Muscle of leg (tissue), 11 donors: Measurements from ENCODE around the gene GTF3C1. TPM values are rescaled to one million over a fixed set of nuclear protein-coding genes. Genes with fewer than 3 reads are reported as not detected.

Experiments
- DNase-seq: peaks from one replicate; pipeline ENCODE4 v3.0.0; 2013
- H3K27ac ChIP-seq: one replicate; pipeline ENCODE4 v1.5.1; 2013; ENCODE audit warnings: mild to moderate bottlenecking, low read length, control low read depth
- H3K27me3 ChIP-seq: one replicate; pipeline ENCODE4 v1.6.1; 2013; ENCODE audit warnings: low read length; ENCODE audit not compliant: control insufficient read depth, insufficient read depth
- H3K36me3 ChIP-seq: one replicate; pipeline ENCODE4 v1.6.1; 2013; ENCODE audit warnings: low read length; ENCODE audit not compliant: control insufficient read depth, insufficient read depth
- H3K4me1 ChIP-seq: one replicate; pipeline ENCODE4 v1.6.1; 2013; ENCODE audit warnings: low read length; ENCODE audit not compliant: control insufficient read depth, insufficient read depth
- H3K4me3 ChIP-seq: one replicate; pipeline ENCODE4 v1.5.1; 2013; ENCODE audit warnings: low read length, control low read depth
- H3K9me3 ChIP-seq: replicated peaks from 2 replicates; pipeline ENCODE4 v1.6.1; 2013; ENCODE audit warnings: low read depth, low read length; ENCODE audit not compliant: control insufficient read depth
- WGBS: methylation state at CpG from one replicate; pipeline ENCODE4 v1.1.5; 2013; ENCODE audit warnings: missing lambda C conversion rate; ENCODE audit not compliant: insufficient coverage; 5-methylcytosine and 5-hydroxymethylcytosine counted together
- polyA plus RNA-seq, 8 donors: library from polyadenylated mRNA; unstranded; fragments of 120-200 nt; gene quantifications; one replicate each; pipeline versions ENCODE4 v1.2.1 to v1.2.3, GENCODE V29; 2013; ENCODE audit warnings: inconsistent platforms in 1 of 8, low replicate concordance in 1 of 8; ENCODE audit not compliant: insufficient read length in 8 of 8, insufficient read depth in 1 of 8
- total RNA-seq: library from RNA; stranded (reverse); fragments of 120-200 nt; gene quantifications from one replicate; pipeline ENCODE4 v1.2.4, GENCODE V29; 2013

GTF3C1 gene
- total and polyA plus RNA-seq, 9 donors, result 40.7 to 72.0 (median 53.9) TPM

GRCh38 chr16:27547851-27548250, 1.9 kb downstream of the GTF3C1 start:
- Histone ChIP-seq H3K36me3 (peaks cover 30% of the 10 kb centered on the region), H3K27ac (no peak overlapping the region), H3K9me3 (no peaks in the 10 kb centered on the region), H3K4me1 (peaks cover 26% of the 10 kb centered on the region), H3K4me3 (no peak overlapping the region), H3K27me3 (no peaks in the 10 kb centered on the region)
- WGBS, result 100% methylated on average over 1 of the region's 2 CpGs
- DNase-seq, result no peak

- Histone ChIP-seq H3K9me3 (no peaks in the 10 kb centered on the region), H3K27ac (no peak overlapping the region), H3K4me1 (peaks cover 26% of the 10 kb centered on the region), H3K4me3 (no peak overlapping the region), H3K27me3 (no peaks in the 10 kb centered on the region), H3K36me3 (peaks cover 37% of the 10 kb centered on the region)
- DNase-seq, result peak; percentile 64
- 53% methylated on average over 3 of the region's 4 CpGs for WGBS
Measured at GRCh38 chr16:27547134-27547533, 2.6 kb downstream of the GTF3C1 start.

GRCh38 chr16:27544671-27545070, 5.0 kb downstream of the GTF3C1 start:
- no peak for DNase-seq
- WGBS, result no CpG with 5 or more reads among the region's 4 CpGs
- no peaks in the 10 kb centered on the region for H3K27me3 ChIP-seq
- peaks cover 17% of the 10 kb centered on the region for H3K4me1 ChIP-seq
- no peak overlapping the region for H3K4me3 ChIP-seq
- no peaks in the 10 kb centered on the region for H3K9me3 ChIP-seq
- H3K36me3 ChIP-seq, result peaks cover 59% of the 10 kb centered on the region
- no peak overlapping the region for H3K27ac ChIP-seq

GRCh38 chr16:27543801-27544200, 5.9 kb downstream of the GTF3C1 start:
- Histone ChIP-seq H3K9me3 (no peaks in the 10 kb centered on the region), H3K27me3 (no peaks in the 10 kb centered on the region), H3K27ac (no peak overlapping the region), H3K36me3 (peaks cover 68% of the 10 kb centered on the region), H3K4me1 (peaks cover 15% of the 10 kb centered on the region), H3K4me3 (no peak overlapping the region)
- 95% methylated on average over 3 of the region's 3 CpGs for WGBS
- no peak for DNase-seq

GRCh38 chr16:27539636-27540035, 10.1 kb downstream of the GTF3C1 start:
- Histone ChIP-seq H3K4me3 (no peak overlapping the region), H3K9me3 (no peaks in the 10 kb centered on the region), H3K36me3 (peaks cover 86% of the 10 kb centered on the region), H3K27ac (no peak overlapping the region), H3K27me3 (no peaks in the 10 kb centered on the region), H3K4me1 (no peaks in the 10 kb centered on the region)
- 0% methylated on average over 1 of the region's 5 CpGs for WGBS
- no peak for DNase-seq

- 64% methylated on average over 2 of the region's 2 CpGs for WGBS
- H3K9me3 ChIP-seq, result no peaks in the 10 kb centered on the region
- no peak overlapping the region for H3K4me3 ChIP-seq
- H3K27me3 ChIP-seq, result no peaks in the 10 kb centered on the region
- no peak overlapping the region for H3K27ac ChIP-seq
- no peak for DNase-seq
- peaks cover 86% of the 10 kb centered on the region for H3K36me3 ChIP-seq
- H3K4me1 ChIP-seq, result no peaks in the 10 kb centered on the region
Measured at GRCh38 chr16:27539120-27539519, 10.6 kb downstream of the GTF3C1 start.

GRCh38 chr16:27538528-27538927, 11.2 kb downstream of the GTF3C1 start:
- no peaks in the 10 kb centered on the region for H3K9me3 ChIP-seq
- no peak overlapping the region for H3K4me3 ChIP-seq
- no peaks in the 10 kb centered on the region for H3K4me1 ChIP-seq
- peak; percentile 21 for DNase-seq
- H3K27ac ChIP-seq, result no peak overlapping the region
- H3K36me3 ChIP-seq, result peaks cover 86% of the 10 kb centered on the region
- H3K27me3 ChIP-seq, result no peaks in the 10 kb centered on the region
- WGBS, result 69% methylated on average over 5 of the region's 5 CpGs

- no CpG with 5 or more reads among the region's 4 CpGs for WGBS
- no peak for DNase-seq
- Histone ChIP-seq H3K4me1 (peaks cover 14% of the 10 kb centered on the region), H3K27me3 (no peaks in the 10 kb centered on the region), H3K36me3 (peaks cover 88% of the 10 kb centered on the region), H3K9me3 (no peaks in the 10 kb centered on the region), H3K4me3 (no peak overlapping the region), H3K27ac (no peak overlapping the region)
Measured at GRCh38 chr16:27534256-27534655, 15.5 kb downstream of the GTF3C1 start.

GRCh38 chr16:27531826-27532800, 17.6 kb downstream of the GTF3C1 start:
- 81% methylated on average over 14 of the region's 19 CpGs for WGBS
- Histone ChIP-seq H3K4me1 (peaks cover 14% of the 10 kb centered on the region), H3K36me3 (peaks cover 91% of the 10 kb centered on the region), H3K27ac (peak overlapping the region; percentile 31), H3K27me3 (no peaks in the 10 kb centered on the region), H3K4me3 (no peak overlapping the region), H3K9me3 (no peaks in the 10 kb centered on the region)
- DNase-seq, result peak; percentile 20

- no CpG with 5 or more reads among the region's 2 CpGs for WGBS
- no peaks in the 10 kb centered on the region for H3K27me3 ChIP-seq
- H3K4me3 ChIP-seq, result no peak overlapping the region
- peak; percentile 17 for DNase-seq
- H3K4me1 ChIP-seq, result peaks cover 14% of the 10 kb centered on the region
- peaks cover under 1% of the 10 kb centered on the region for H3K9me3 ChIP-seq
- peak overlapping the region; percentile 31 for H3K27ac ChIP-seq
- H3K36me3 ChIP-seq, result peaks cover 93% of the 10 kb centered on the region
Measured at GRCh38 chr16:27531186-27531585, 18.5 kb downstream of the GTF3C1 start.
